ENCODE measurements around the gene FOXP4.

Gene FOXP4

DNA sequence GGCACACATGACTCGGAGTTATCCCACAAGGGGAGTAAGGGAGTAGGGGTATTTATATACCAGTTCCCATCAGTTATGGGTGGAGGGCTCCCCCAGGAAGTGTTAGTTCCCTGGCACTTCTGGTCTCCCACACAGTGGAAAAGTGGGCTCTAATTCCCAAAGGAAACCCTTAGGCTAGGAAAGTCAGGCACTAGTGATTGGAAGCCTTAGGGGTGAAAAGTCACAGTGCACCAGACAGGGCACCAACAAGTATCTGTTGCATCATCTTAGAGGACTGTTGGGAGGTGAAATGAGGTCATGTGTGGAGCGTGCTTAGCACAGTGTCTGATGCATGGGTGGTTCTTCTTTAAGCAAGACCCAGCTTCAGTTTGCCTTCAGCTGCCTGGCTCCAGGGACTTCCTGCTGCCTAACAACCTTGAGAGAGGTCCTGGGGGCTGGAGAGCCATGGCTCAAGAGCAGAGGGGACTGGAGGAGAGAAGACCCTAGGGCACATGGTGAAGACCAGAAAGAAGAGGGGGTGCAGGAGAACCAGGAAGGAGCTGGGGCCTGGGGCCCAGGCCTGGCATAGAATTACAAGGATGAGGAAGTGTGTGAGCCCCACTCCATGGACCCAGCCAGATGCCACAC lies 7.5 kb upstream of the FOXP4 start:
- in situ Hi-C loops (cut with HindIII; ENCODE audit: low sequenced_read_pairs), result no loop called here
- H3K4me3 ChIP-seq (ENCODE audit: low read depth, low read length), result no peak overlapping the region
- TF ChIP-seq, protein P1, sequence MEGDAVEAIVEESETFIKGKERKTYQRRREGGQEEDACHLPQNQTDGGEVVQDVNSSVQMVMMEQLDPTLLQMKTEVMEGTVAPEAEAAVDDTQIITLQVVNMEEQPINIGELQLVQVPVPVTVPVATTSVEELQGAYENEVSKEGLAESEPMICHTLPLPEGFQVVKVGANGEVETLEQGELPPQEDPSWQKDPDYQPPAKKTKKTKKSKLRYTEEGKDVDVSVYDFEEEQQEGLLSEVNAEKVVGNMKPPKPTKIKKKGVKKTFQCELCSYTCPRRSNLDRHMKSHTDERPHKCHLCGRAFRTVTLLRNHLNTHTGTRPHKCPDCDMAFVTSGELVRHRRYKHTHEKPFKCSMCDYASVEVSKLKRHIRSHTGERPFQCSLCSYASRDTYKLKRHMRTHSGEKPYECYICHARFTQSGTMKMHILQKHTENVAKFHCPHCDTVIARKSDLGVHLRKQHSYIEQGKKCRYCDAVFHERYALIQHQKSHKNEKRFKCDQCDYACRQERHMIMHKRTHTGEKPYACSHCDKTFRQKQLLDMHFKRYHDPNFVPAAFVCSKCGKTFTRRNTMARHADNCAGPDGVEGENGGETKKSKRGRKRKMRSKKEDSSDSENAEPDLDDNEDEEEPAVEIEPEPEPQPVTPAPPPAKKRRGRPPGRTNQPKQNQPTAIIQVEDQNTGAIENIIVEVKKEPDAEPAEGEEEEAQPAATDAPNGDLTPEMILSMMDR (IDR thresholded peaks at IDR 0.05; ENCODE audit: low read depth, low read length), result no peak
- DNase-seq (ENCODE audit: low read depth, low spot score), result no peak

DNA sequence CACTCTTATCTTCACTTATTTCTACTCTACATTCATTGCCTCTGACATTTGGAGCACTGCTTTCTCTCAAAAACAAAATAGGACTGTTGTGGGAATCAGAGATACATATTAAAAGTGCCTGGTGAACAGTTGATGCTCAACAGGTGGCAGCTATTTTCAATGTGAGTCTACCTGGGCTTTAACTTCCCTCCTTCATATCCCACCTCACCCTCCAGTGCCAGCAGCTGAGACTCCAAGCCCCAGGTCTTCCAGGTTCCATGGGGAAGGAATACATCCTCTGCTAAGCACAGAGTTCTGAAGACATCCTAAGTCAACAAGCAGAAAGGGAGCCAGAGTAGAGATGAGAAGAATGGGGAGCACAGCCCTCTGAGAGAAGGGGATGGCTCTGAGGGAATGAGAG lies 7.0 kb upstream of the FOXP4 start:
- no peak for DNase-seq (ENCODE audit: low read depth, low spot score)
- TF ChIP-seq, protein P1 (IDR thresholded peaks at IDR 0.05; ENCODE audit: low read depth, low read length), result no peak
- H3K4me3 ChIP-seq (ENCODE audit: low read depth, low read length), result no peak overlapping the region
- in situ Hi-C loops (cut with HindIII; ENCODE audit: low sequenced_read_pairs), result no loop called here

- in situ Hi-C loops (cut with HindIII; ENCODE audit: low sequenced_read_pairs), result no loop called here
- H3K4me3 ChIP-seq (ENCODE audit: low read depth, low read length), result no peak overlapping the region
- DNase-seq (ENCODE audit: low read depth, low spot score), result no peak
- TF ChIP-seq, protein P1 (IDR thresholded peaks at IDR 0.05; ENCODE audit: low read depth, low read length), result no peak
Observed at GRCh38 chr6:41541364-41541763, 4.8 kb upstream of the FOXP4 start.

- no peak for DNase-seq (ENCODE audit: low read depth, low spot score)
- in situ Hi-C loops (cut with HindIII; ENCODE audit: low sequenced_read_pairs), result no loop called here
- H3K4me3 ChIP-seq (ENCODE audit: low read depth, low read length), result no peak overlapping the region
- TF ChIP-seq, protein P1 (IDR thresholded peaks at IDR 0.05; ENCODE audit: low read depth, low read length), result no peak
Observed at GRCh38 chr6:41543087-41543486, 3.1 kb upstream of the FOXP4 start.

- peak overlapping the region; percentile 83 for H3K4me3 ChIP-seq (ENCODE audit: low read depth, low read length)
- DNase-seq (ENCODE audit: low read depth, low spot score), result no peak
- in situ Hi-C loops (cut with HindIII; ENCODE audit: low sequenced_read_pairs), result no loop called here
- TF ChIP-seq, protein P1 (IDR thresholded peaks at IDR 0.05; ENCODE audit: low read depth, low read length), result no peak
Observed at GRCh38 chr6:41545247-41545702, 906 bp upstream of the FOXP4 start.

- TF ChIP-seq, protein P1 (IDR thresholded peaks at IDR 0.05; ENCODE audit: low read depth, low read length), result no peak
- H3K4me3 ChIP-seq (ENCODE audit: low read depth, low read length), result peak overlapping the region; percentile 83
- no peak for DNase-seq (ENCODE audit: low read depth, low spot score)
- in situ Hi-C loops (cut with HindIII; ENCODE audit: low sequenced_read_pairs), result no loop called here
Observed at GRCh38 chr6:41546475-41546865, 289 bp downstream of the FOXP4 start.
